ENCODE measurements around the gene CD99. TPM values are rescaled to one million over a fixed set of nuclear protein-coding genes. Genes with fewer than 3 reads are reported as not detected.

CD99 gene
- total and polyA plus RNA-seq, 4 donors, result 49.9 to 165 (median 102) TPM

GRCh38 chrX:2789569-2789968 lies 98.5 kb downstream of the CD99 start:
- Histone ChIP-seq H3K4me3 (ENCODE audit: low read depth in 1 of 3, low read length in 3 of 3) (no peak overlapping the region), H3K36me3 (ENCODE audit: control insufficient read depth in 4 of 4, insufficient read depth in 3 of 4, low read depth in 1 of 4, low read length in 3 of 4) (no peaks in the 10 kb centered on the region), H3K27ac (ENCODE audit: low read depth in 1 of 2, low read length in 2 of 2) (no peak overlapping the region), H3K9me3 (ENCODE audit: control insufficient read depth in 4 of 4, low read length in 3 of 4) (no peaks in the 10 kb centered on the region), H3K4me1 (ENCODE audit: control insufficient read depth in 4 of 4, insufficient read depth in 4 of 4, low read length in 3 of 4) (no peaks in the 10 kb centered on the region), H3K27me3 (ENCODE audit: control insufficient read depth in 4 of 4, insufficient read depth in 4 of 4, low read length in 3 of 4) (no peaks in the 10 kb centered on the region), H3K9ac (ENCODE audit: low read depth in 1 of 2, low read length in 2 of 2) (no peak overlapping the region)
- TF ChIP-seq JUND (IDR thresholded peaks at IDR 0.05) (no peak), HNF4G (IDR thresholded peaks at IDR 0.05) (no peak), HNF4A (conservative IDR thresholded peaks at IDR 0.05) (no peak), SP1 (IDR thresholded peaks at IDR 0.05) (no peak), FOXA2 (IDR thresholded peaks at IDR 0.05) (no peak), RAD21 (IDR thresholded peaks at IDR 0.05) (no peak), EGR1 (IDR thresholded peaks at IDR 0.05; ENCODE audit: low read depth in 2 of 2) (no peak), GABPA (IDR thresholded peaks at IDR 0.05 in 1 of 2, conservative IDR thresholded peaks at IDR 0.05 in 1 of 2) (no peak), RXRA (IDR thresholded peaks at IDR 0.05) (no peak), CTCF (IDR thresholded peaks at IDR 0.05; ENCODE audit: low read depth, low read length, missing input control) (no peak), YY1 (IDR thresholded peaks at IDR 0.05) (no peak), ATF3 (IDR thresholded peaks at IDR 0.05) (no peak), TAF1 (conservative IDR thresholded peaks at IDR 0.05) (no peak), REST (IDR thresholded peaks at IDR 0.05) (no peak), FOXA1 (IDR thresholded peaks at IDR 0.05) (no peak), NR2F2 (IDR thresholded peaks at IDR 0.05) (no peak)
- TF ChIP-seq, protein P1, sequence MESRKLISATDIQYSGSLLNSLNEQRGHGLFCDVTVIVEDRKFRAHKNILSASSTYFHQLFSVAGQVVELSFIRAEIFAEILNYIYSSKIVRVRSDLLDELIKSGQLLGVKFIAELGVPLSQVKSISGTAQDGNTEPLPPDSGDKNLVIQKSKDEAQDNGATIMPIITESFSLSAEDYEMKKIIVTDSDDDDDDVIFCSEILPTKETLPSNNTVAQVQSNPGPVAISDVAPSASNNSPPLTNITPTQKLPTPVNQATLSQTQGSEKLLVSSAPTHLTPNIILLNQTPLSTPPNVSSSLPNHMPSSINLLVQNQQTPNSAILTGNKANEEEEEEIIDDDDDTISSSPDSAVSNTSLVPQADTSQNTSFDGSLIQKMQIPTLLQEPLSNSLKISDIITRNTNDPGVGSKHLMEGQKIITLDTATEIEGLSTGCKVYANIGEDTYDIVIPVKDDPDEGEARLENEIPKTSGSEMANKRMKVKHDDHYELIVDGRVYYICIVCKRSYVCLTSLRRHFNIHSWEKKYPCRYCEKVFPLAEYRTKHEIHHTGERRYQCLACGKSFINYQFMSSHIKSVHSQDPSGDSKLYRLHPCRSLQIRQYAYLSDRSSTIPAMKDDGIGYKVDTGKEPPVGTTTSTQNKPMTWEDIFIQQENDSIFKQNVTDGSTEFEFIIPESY (IDR thresholded peaks at IDR 0.05), result no peak
- TF ChIP-seq, protein P2, sequence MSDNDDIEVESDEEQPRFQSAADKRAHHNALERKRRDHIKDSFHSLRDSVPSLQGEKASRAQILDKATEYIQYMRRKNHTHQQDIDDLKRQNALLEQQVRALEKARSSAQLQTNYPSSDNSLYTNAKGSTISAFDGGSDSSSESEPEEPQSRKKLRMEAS (IDR thresholded peaks at IDR 0.05), result no peak
- DNase-seq (ENCODE audit: low spot score), result no peak
- 98% methylated on average over 3 of the region's 3 CpGs for WGBS

Other genes starting within 250 kb of the CD99 start
- 10 to 100 TPM; 19.3 to 27.3 TPM for gene DHRSX, start 190.3 kb upstream of the CD99 start, total RNA-seq
- gene DHRSX, start 190.3 kb upstream of the CD99 start, polyA plus RNA-seq, result 10 to 100 TPM; 17.2 to 35.2 TPM
- 10 to 100 TPM; 28.7 to 49.0 TPM for gene ZBED1, start 190.3 kb upstream of the CD99 start, total RNA-seq
- gene ZBED1, start 190.3 kb upstream of the CD99 start, polyA plus RNA-seq, result 10 to 100 TPM; 15.9 to 25.1 TPM
- gene XG, start 60.7 kb downstream of the CD99 start, total RNA-seq, result under 1 TPM in 1 of 2 donors, not detected in 1; 0.93 TPM
- under 1 TPM; 0.02 to 0.74 TPM for gene XG, start 60.7 kb downstream of the CD99 start, polyA plus RNA-seq
- 10 to 100 TPM; 11.9 to 32.6 TPM for gene GYG2, start 137.6 kb downstream of the CD99 start, total RNA-seq
- gene GYG2, start 137.6 kb downstream of the CD99 start, polyA plus RNA-seq, result 10 to 100 TPM; 11.3 to 16.7 TPM
- gene ARSD, start 238.0 kb downstream of the CD99 start, total RNA-seq, result 10 to 100 TPM; 19.4 to 42.4 TPM
- gene ARSD, start 238.0 kb downstream of the CD99 start, polyA plus RNA-seq, result 10 to 100 TPM; 11.3 to 19.5 TPM

Data from liver (tissue), 9 donors.